ENCODE data around the gene PCNP. TPM values are rescaled to one million over a fixed set of nuclear protein-coding genes. Genes with fewer than 3 reads are reported as not detected.

Gene PCNP
- total and polyA plus RNA-seq, 9 of the 15 experiments (the other 6 are each of a cell fraction or from before 2014, with no cell fraction given) = 54.3 to 170 (median 150) TPM

GRCh38 chr3:101532783-101533602, 41.0 kb upstream of the PCNP start (continued):
- peak; percentile 28; the same call in 1 of the 2 replicates for TF ChIP-seq DMBX1 (CRISPR knock-in tag; IDR thresholded peaks at IDR 0.05; ENCODE audit: borderline replicate concordance)
- TF ChIP-seq PTRF (tag; IDR thresholded peaks at IDR 0.05) = 0 out of 2 replicates have a peak, but pooled peaks have one; percentile 8
- 0 out of 2 replicates have a peak, but pooled peaks have one; percentile 28 for TF ChIP-seq ZFX (CRISPR knock-in tag; IDR thresholded peaks at IDR 0.05)
- peak; percentile 57 for TF ChIP-seq TAL1 (IDR thresholded peaks at IDR 0.05)
- no peak for TF ChIP-seq DEAF1 (CRISPR knock-in tag; IDR thresholded peaks at IDR 0.05)

- H4K20me1 ChIP-seq (replicated peaks; ENCODE audit: control insufficient read depth, insufficient read depth, low read length) = no peaks in the 10 kb centered on the region
- no peaks in the 10 kb centered on the region for H3K36me3 ChIP-seq (ENCODE audit: control insufficient read depth, insufficient read depth, low read length)
- ChIA-PET POLR2A (interaction anchor here (0.6 kb wide), 1 partner anchor 1041 kb away, joined by 4 read pairs; the partner anchor contains the start of gene TMEM45A), CTCF (ENCODE audit: low intra/inter-chr PET ratio) (no interaction called here)
- peaks cover 10 to 54% of the 10 kb centered on the region in 2 experiments for H3K4me1 ChIP-seq (replicated peaks in 1 of 2; ENCODE audit: control insufficient read depth in 2 of 2, insufficient read depth in 2 of 2, low read length in 2 of 2)
- H3K4me3 ChIP-seq = no peak overlapping the region
- peak overlapping the region; percentile 95 for H2AFZ ChIP-seq (ENCODE audit: low read depth, low read length)
- TF ChIP-seq SMARCA5 (IDR thresholded peaks at IDR 0.05) (no peak), PRMT5 (CRISPR knock-in tag; IDR thresholded peaks at IDR 0.05) (no peak), TARDBP (IDR thresholded peaks at IDR 0.05) (no peak), DIDO1 (tag; IDR thresholded peaks at IDR 0.05; ENCODE audit: low read depth) (no peak), TGIF2 (CRISPR knock-in tag; IDR thresholded peaks at IDR 0.05) (no peak), CHD4 (IDR thresholded peaks at IDR 0.05; ENCODE audit: insufficient read depth, insufficient replicate concordance, low read depth, low read length, poor library complexity, severe bottlenecking) (no peak), HEY1 (CRISPR knock-in tag; IDR thresholded peaks at IDR 0.05; ENCODE audit: borderline replicate concordance) (no peak), HBP1 (CRISPR knock-in tag; IDR thresholded peaks at IDR 0.05) (no peak), CHD2 (IDR thresholded peaks at IDR 0.05; ENCODE audit: low read depth, low read length) (no peak), SIN3B (IDR thresholded peaks at IDR 0.05; ENCODE audit: low read depth) (no peak), MEF2D (tag; conservative IDR thresholded peaks at IDR 0.05; ENCODE audit: low read depth) (no peak), KHSRP (IDR thresholded peaks at IDR 0.05) (no peak)
- DNase-seq (ENCODE audit: extremely low read depth in 1 of 4, low spot score in 3 of 4) (no peak), ATAC-seq (no peak), FAIRE-seq (no peak)
- peak overlapping the region; percentile 83; the same call in 2 of the 3 replicates for H3K27ac ChIP-seq (ENCODE audit: extremely low read depth, low read depth, low read length)
- no peak overlapping the region for H3K4me2 ChIP-seq (ENCODE audit: insufficient read depth, low read length)
- H3K79me2 ChIP-seq (ENCODE audit: control insufficient read depth, insufficient read depth, low read length) = no peaks in the 10 kb centered on the region
- intact Hi-C loops (cut with micrococcal nuclease) = no loop called here
- WGBS (ENCODE audit: insufficient coverage, low coverage, missing lambda C conversion rate) = 83% methylated on average over 1 of the region's 1 CpG
- 0 out of 2 replicates have a peak, but pooled peaks cover 2% of the 10 kb centered on the region for H3K9me3 ChIP-seq (replicated peaks; ENCODE audit: control insufficient read depth, insufficient read depth, low read depth, low read length)
- H3K27me3 ChIP-seq (ENCODE audit: control insufficient read depth in 2 of 2, insufficient read depth in 2 of 2, low read length in 2 of 2) = no peaks in the 10 kb centered on the region
- no TSS peak for BruUV-seq (replicated peaks)
- peak overlapping the region in 1 of 2 experiments; percentile 53; a peak in 2 of 4 replicates for H3K9ac ChIP-seq (ENCODE audit: insufficient read depth in 1 of 2, low read depth in 2 of 2, low read length in 2 of 2)
- no peaks in the 10 kb centered on the region for H3K9me1 ChIP-seq (ENCODE audit: control insufficient read depth, insufficient read depth, low read length)
- in situ Hi-C loops (cut with MboI) = no loop called here
These were observed 40.4 kb upstream of the PCNP start for GRCh38 chr3:101533603-101533968.

Measured in K562 (cell line).